Testis (tissue), 3 donors: Measurements from ENCODE around the gene MACROD2. TPM values are rescaled to one million over a fixed set of nuclear protein-coding genes. Genes with fewer than 3 reads are reported as not detected.

Source experiments
- DNase-seq: peaks from one replicate; pipeline ENCODE4 v3.0.0-alpha.2; 2019
- H3K27ac ChIP-seq, 2 donors: fragments of 200-600 bp; sonication (generic); one replicate each; pipeline ENCODE4 v1.5.1; 2019
- H3K27me3 ChIP-seq: fragments of 200-600 bp; sonication (generic); one replicate; pipeline ENCODE4 v1.5.1; 2019
- H3K36me3 ChIP-seq: fragments of 200-600 bp; sonication (generic); one replicate; pipeline ENCODE4 v1.5.1; 2017; ENCODE audit warnings: low read depth; ENCODE audit errors: missing control alignments
- H3K4me1 ChIP-seq: fragments of 200-600 bp; sonication (generic); one replicate; pipeline ENCODE4 v1.5.1; 2019
- H3K4me3 ChIP-seq, 2 donors: fragments of 200-600 bp; sonication (generic); one replicate each; pipeline ENCODE4 v1.5.1; 2017 to 2019
- H3K9me3 ChIP-seq: fragments of 200-600 bp; sonication (generic); one replicate; pipeline ENCODE4 v1.5.1; 2017
- POLR2A ChIP-seq: fragments of 450-650 bp; IDR thresholded peaks from one replicate; pipeline ENCODE4 v1.6.1; 2017; ENCODE audit warnings: antibody characterized with exemption, mild to moderate bottlenecking, moderate library complexity
- WGBS, 2 donors: methylation state at CpG; one replicate each; pipeline ENCODE4 v1.1.5; 2018; 5-methylcytosine and 5-hydroxymethylcytosine counted together
- intact Hi-C: fragments of 100-400 bp; cut with DNase I; formaldehyde crosslinking; loops from one replicate; pipeline ENCODE4 v1.15.1; 2023; ENCODE audit warnings: low total_unique reads
- polyA plus RNA-seq: library from polyadenylated mRNA; stranded (reverse); fragments of 350-450 nt; fragmentation: Illumina TruSeq; extraction: RNeasy Lipid Tissue Mini Kit (QIAGEN cat#74804); gene quantifications from one replicate; pipeline ENCODE4 v1.2.3, GENCODE V29; 2014; ENCODE audit warnings: low read depth, low replicate concordance; ENCODE audit not compliant: insufficient read depth
- total RNA-seq, 2 donors: library from RNA; depleted of rRNA; stranded (reverse); fragments of >200 nt; gene quantifications; one replicate each; pipeline ENCODE4 v1.2.3, GENCODE V29; 2016
- TF ChIP-seq, protein P1 (sequence below), 3 experiments: fragments of 450-650 bp in 2 of 3; fragments of 200-600 bp in 1 of 3; sonication (generic) in 1 of 3; IDR thresholded peaks; one replicate each; pipeline ENCODE4 v1.5.1; 2016 to 2019; ENCODE audit warnings: antibody characterized with exemption in 3 of 3, mild to moderate bottlenecking in 2 of 3, moderate library complexity in 1 of 3

MACROD2 gene
- total and polyA plus RNA-seq, 3 donors from 2014 or later: 12.6 to 20.6 (median 16.8) TPM

DNA sequence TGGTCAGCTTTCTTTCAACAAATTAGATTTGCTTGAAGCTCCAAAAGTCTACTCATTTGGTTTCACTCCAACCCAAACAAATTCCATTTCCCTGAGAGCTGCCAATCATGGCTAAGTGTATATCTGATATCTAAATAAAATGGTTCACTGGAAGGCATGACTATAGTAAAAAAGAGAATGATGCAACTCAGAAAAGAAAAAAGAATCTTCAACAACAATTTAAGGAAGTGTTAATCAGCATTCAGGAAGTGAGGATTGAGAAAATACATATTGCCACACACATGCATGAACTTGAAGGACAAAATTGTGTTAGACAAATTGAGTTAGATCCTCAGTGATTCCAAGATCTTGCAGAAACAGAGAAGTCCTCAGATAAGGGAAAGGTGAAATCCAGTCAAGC is 1315.0 kb downstream of the MACROD2 start:
- TF ChIP-seq, protein P1, sequence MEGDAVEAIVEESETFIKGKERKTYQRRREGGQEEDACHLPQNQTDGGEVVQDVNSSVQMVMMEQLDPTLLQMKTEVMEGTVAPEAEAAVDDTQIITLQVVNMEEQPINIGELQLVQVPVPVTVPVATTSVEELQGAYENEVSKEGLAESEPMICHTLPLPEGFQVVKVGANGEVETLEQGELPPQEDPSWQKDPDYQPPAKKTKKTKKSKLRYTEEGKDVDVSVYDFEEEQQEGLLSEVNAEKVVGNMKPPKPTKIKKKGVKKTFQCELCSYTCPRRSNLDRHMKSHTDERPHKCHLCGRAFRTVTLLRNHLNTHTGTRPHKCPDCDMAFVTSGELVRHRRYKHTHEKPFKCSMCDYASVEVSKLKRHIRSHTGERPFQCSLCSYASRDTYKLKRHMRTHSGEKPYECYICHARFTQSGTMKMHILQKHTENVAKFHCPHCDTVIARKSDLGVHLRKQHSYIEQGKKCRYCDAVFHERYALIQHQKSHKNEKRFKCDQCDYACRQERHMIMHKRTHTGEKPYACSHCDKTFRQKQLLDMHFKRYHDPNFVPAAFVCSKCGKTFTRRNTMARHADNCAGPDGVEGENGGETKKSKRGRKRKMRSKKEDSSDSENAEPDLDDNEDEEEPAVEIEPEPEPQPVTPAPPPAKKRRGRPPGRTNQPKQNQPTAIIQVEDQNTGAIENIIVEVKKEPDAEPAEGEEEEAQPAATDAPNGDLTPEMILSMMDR (IDR thresholded peaks at IDR 0.05): no peak
- TF ChIP-seq POLR2A: no peak
- Histone ChIP-seq H3K36me3 (no peaks in the 10 kb centered on the region), H3K4me1 (no peaks in the 10 kb centered on the region), H3K27me3 (no peaks in the 10 kb centered on the region), H3K4me3 (no peak overlapping the region), H3K9me3 (no peaks in the 10 kb centered on the region), H3K27ac (no peak overlapping the region)
- intact Hi-C loops: no loop called here
- no peak for DNase-seq

DNA sequence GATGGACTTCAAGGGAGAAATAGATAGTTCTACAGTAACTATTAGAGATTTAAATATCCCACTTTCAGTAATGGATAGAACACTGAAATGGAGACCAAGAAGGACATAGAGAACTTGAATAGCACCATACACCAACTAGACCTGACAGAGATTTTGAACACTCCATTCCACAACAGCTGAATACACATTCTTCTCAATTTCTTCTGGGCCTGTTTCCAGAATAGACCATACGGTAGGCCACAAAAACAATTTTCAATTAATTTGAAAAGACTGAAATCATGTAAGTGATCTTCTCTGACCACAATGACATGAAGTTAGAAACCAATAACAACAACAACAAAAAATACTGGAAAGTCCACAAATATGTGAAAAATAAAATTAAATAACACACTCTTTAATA is 1321.2 kb downstream of the MACROD2 start:
- TF ChIP-seq, protein P1 (IDR thresholded peaks at IDR 0.05): no peak
- no peak for TF ChIP-seq POLR2A
- Histone ChIP-seq H3K36me3 (no peaks in the 10 kb centered on the region), H3K4me3 (no peak overlapping the region), H3K9me3 (no peaks in the 10 kb centered on the region), H3K27me3 (no peaks in the 10 kb centered on the region), H3K27ac (no peak overlapping the region), H3K4me1 (no peaks in the 10 kb centered on the region)
- no peak for DNase-seq
- intact Hi-C loops: no loop called here
- 54 to 65% methylated on average over 1 of the region's 1 CpG for WGBS, 2 donors

DNA sequence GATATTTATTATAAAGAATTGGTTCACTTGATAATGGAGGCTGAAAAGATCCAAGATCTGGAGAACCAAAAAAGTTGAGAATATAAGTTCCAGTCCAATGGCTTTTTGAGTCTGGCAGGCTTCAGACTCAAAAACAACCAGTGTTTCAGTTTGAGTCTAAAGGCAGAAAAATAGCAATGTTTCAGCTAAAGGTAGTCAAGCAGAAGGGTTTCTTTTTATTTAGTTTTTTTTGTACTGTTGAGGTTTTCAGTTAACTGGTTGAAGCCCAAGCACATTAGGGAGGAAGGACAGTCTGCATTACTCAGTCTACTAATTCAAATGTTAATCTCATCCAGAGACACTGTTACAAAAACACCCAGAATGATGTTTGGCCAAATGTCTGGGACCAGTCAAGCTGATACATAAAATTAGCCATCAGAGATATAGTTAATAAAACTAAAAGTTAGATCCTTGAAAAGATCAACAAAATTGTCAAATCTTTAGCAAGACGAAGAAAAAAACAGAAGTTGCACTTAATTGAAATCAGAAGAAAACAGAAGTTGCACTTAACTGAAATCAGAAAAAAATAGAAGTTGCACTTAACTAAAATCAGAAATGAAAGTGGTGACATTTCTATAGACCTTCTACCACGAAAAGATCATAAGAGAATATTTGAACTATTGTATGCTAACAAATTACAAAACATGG is 1322.4 kb downstream of the MACROD2 start:
- no peaks in the 10 kb centered on the region for H3K27me3 ChIP-seq
- H3K9me3 ChIP-seq: no peaks in the 10 kb centered on the region
- H3K27ac ChIP-seq: no peak overlapping the region
- no peak overlapping the region for H3K4me3 ChIP-seq
- DNase-seq: no peak
- TF ChIP-seq, protein P1 (IDR thresholded peaks at IDR 0.05): no peak
- 81 to 83% methylated on average over 2 of the region's 2 CpGs for WGBS, 2 donors
- H3K36me3 ChIP-seq: no peaks in the 10 kb centered on the region
- H3K4me1 ChIP-seq: no peaks in the 10 kb centered on the region
- intact Hi-C loops: no loop called here

DNA sequence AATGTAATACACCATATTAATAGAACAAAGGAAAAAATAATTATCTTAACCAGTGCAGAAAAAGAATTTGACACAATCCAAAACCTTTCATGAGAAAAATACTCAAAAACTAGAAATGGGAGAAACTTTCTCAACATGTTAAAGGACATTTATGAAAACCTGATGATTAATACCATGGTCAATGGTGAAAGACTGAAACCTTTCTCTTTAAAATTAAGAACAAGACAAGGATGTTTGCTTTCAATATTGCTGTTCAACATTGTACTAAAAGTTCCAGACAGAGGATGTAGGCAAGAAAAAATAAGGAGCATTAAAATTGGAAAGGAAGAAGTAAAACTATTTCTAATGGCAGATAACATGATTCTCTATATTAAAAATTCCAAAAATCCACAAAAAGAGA is 1323.4 kb downstream of the MACROD2 start:
- Histone ChIP-seq H3K36me3 (no peaks in the 10 kb centered on the region), H3K9me3 (no peaks in the 10 kb centered on the region)
- DNase-seq: no peak

More for the DNA sequence above, 1323.4 kb downstream of the MACROD2 start:
- Histone ChIP-seq H3K27ac (no peak overlapping the region), H3K4me3 (no peak overlapping the region), H3K4me1 (no peaks in the 10 kb centered on the region), H3K27me3 (no peaks in the 10 kb centered on the region)
- TF ChIP-seq POLR2A: no peak
- TF ChIP-seq, protein P1 (IDR thresholded peaks at IDR 0.05): no peak
- intact Hi-C loops: no loop called here
